ENCODE measurements around the gene GJC2. TPM values are rescaled to one million over a fixed set of nuclear protein-coding genes. Genes with fewer than 3 reads are reported as not detected.

The GJC2 gene
- total RNA-seq, 1 experiment from 2014 or later, result 1.5 TPM

DNA sequence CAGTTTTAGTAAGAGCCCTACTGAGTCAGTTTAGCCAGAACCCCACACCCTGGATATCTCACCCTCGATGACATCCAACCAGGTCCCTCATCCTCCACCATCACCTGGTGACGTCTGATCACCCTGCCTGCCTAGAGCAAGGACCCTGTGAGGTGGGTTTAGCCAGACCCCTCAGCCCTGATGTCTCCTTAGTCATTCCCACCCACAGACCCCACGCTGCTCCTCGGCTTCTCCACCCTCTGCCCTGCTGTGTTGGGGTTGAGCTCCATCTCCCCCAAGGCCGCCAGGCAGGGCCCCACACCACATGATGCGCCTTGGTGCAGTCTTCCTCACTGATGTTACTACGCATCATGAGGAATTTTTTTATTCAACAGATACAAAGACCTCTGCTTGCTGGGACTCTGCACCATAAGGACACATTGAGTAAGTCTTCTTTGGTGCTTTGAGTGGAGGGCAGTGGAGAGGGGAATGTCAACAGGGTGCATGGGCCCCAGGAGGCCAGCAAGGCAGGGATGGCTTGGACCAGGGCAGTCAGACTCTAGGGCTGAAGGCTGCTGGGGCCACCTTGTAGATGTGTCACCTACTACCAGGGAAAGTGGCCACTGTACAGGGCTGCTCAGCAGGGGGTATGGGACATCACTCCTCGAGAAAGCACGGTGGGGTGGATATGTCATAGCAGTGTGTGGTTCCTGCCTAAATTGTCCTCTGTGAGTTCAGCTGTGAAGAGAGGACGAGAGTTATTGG is 14.2 kb downstream of the GJC2 start:
- peak overlapping the region; percentile 84 for H3K4me3 Mint-ChIP-seq (ENCODE audit: unreplicated experiment)

DNA sequence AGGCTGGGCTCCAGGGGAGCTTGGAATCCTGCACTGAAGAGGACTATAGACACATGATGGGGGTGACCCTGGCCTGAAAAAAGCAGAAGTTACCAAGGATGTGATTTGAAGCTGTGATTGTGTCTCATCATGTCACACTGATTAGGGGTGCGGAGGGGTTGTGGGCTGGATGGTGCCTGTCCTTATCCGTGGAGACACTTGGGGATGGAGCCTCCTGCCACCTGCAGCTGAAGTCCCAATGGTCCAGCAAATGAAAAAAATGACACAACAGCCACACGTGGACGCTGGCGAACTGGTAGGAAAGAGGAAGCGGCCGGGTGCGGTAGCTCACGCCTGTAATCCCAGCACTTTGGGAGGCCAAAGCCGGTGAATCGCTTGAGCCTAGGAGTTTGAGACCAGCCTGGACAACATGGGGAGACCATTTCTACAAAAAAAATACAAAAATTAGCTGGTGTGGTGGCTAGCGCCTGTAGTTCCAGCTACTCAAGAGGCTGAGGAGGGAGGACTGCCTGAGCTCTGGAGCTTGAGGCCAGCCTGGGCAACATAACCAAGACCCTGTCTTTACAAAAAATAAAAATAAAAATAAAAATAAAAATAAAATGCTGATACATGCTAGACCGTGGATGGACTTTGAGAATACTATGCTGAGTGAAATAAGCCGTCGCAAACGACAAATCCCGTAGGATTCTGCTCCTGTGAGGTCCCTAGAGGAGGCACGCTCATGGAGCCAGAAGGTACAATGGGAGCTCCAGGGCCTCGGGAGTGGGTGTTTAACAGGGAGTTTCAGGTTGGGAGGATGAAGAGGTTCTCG is 15.0 kb downstream of the GJC2 start:
- CTCF ChIA-PET, result interaction anchor here (0.7 to 2.6 kb wide), 7 partner anchors 8 to 83 kb away, joined by 3 to 19 read pairs (median 4); partner anchors contain the start of gene GUK1

More for the DNA sequence above, 14.2 kb downstream of the GJC2 start:
- ChIA-PET POLR2A (interaction anchor here (0.6 kb wide), 1 partner anchor 27 kb away, joined by 6 read pairs; no protein-coding TSS in a partner anchor), CTCF (interaction anchor here (0.7 kb wide), 1 partner anchor 66 kb away, joined by 5 read pairs; no protein-coding TSS in a partner anchor)
- peaks cover 17% of the 10 kb centered on the region for H3K4me1 ChIP-seq
- no peak for DNase-seq
- H3K9me3 ChIP-seq, result no peaks in the 10 kb centered on the region
- no TSS peak for BruUV-seq (replicated peaks)
- Mint-ChIP-seq H3K27ac (ENCODE audit: unreplicated experiment) (peak overlapping the region; percentile 93), H3K4me1 (ENCODE audit: low read depth, unreplicated experiment) (peaks cover 8% of the 10 kb centered on the region), H3K27me3 (ENCODE audit: insufficient read depth, unreplicated experiment) (no peaks in the 10 kb centered on the region), H3K36me3 (ENCODE audit: insufficient read depth, unreplicated experiment) (peaks cover 22% of the 10 kb centered on the region), H3K9me3 (ENCODE audit: unreplicated experiment) (no peaks in the 10 kb centered on the region)
- H3K27me3 ChIP-seq (replicated peaks; ENCODE audit: control insufficient read depth, insufficient read depth, low read length), result no peaks in the 10 kb centered on the region
- intact Hi-C loops (cut with micrococcal nuclease; ENCODE audit: unreplicated experiment), result no loop called here
- H3K36me3 ChIP-seq (ENCODE audit: control insufficient read depth, insufficient read depth, low read length), result no peaks in the 10 kb centered on the region
- H3K4me3 ChIP-seq (ENCODE audit: low read depth, low read length), result no peak overlapping the region
- TF ChIP-seq, protein P1, sequence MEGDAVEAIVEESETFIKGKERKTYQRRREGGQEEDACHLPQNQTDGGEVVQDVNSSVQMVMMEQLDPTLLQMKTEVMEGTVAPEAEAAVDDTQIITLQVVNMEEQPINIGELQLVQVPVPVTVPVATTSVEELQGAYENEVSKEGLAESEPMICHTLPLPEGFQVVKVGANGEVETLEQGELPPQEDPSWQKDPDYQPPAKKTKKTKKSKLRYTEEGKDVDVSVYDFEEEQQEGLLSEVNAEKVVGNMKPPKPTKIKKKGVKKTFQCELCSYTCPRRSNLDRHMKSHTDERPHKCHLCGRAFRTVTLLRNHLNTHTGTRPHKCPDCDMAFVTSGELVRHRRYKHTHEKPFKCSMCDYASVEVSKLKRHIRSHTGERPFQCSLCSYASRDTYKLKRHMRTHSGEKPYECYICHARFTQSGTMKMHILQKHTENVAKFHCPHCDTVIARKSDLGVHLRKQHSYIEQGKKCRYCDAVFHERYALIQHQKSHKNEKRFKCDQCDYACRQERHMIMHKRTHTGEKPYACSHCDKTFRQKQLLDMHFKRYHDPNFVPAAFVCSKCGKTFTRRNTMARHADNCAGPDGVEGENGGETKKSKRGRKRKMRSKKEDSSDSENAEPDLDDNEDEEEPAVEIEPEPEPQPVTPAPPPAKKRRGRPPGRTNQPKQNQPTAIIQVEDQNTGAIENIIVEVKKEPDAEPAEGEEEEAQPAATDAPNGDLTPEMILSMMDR (IDR thresholded peaks at IDR 0.05; ENCODE audit: insufficient read depth in 1 of 2, low read depth in 1 of 2, low read length in 1 of 2, severe bottlenecking in 1 of 2, unreplicated experiment in 1 of 2), result no peak

More for the DNA sequence above, 15.0 kb downstream of the GJC2 start:
- TF ChIP-seq, protein P1 (IDR thresholded peaks at IDR 0.05; ENCODE audit: insufficient read depth in 1 of 2, low read depth in 1 of 2, low read length in 1 of 2, severe bottlenecking in 1 of 2, unreplicated experiment in 1 of 2), result no peak
- Mint-ChIP-seq H3K4me3 (ENCODE audit: unreplicated experiment) (peak overlapping the region; percentile 84), H3K9me3 (ENCODE audit: unreplicated experiment) (no peaks in the 10 kb centered on the region), H3K27me3 (ENCODE audit: insufficient read depth, unreplicated experiment) (no peaks in the 10 kb centered on the region), H3K27ac (ENCODE audit: unreplicated experiment) (peak overlapping the region; percentile 93), H3K36me3 (ENCODE audit: insufficient read depth, unreplicated experiment) (peaks cover 19% of the 10 kb centered on the region), H3K4me1 (ENCODE audit: low read depth, unreplicated experiment) (peaks cover 8% of the 10 kb centered on the region)
- POLR2A ChIA-PET, result interaction anchor here (0.5 to 2.3 kb wide), 8 partner anchors 24 to 269 kb away, joined by 5 to 13 read pairs (median 8); partner anchors contain the start of genes ARF1, GUK1 and TRIM11
- peak overlapping the region; percentile 83 for H3K4me3 ChIP-seq (ENCODE audit: low read depth, low read length)
- no peak for DNase-seq
- no peaks in the 10 kb centered on the region for H3K27me3 ChIP-seq (replicated peaks; ENCODE audit: control insufficient read depth, insufficient read depth, low read length)
- intact Hi-C loops (cut with micrococcal nuclease; ENCODE audit: unreplicated experiment), result loop anchor here (1.0 kb wide), 3 partner anchors 24 to 55 kb away; partner anchors contain the start of genes GUK1 and MRPL55
- TSS peak; percentile 98 for BruUV-seq (replicated peaks)
- no peaks in the 10 kb centered on the region for H3K36me3 ChIP-seq (ENCODE audit: control insufficient read depth, insufficient read depth, low read length)
- H3K9me3 ChIP-seq, result no peaks in the 10 kb centered on the region
- peaks cover 17% of the 10 kb centered on the region for H3K4me1 ChIP-seq

All from Caco-2 (cell line).